GM21515 (cell line): ENCODE data around the gene SPATS2L.

Source experiments
- ATAC-seq: cut with Tn5 transposase; IDR thresholded peaks from one replicate; pipeline ENCODE4 v1.9.1; 2021; ENCODE audit not compliant: unreplicated experiment

SPATS2L gene

GRCh38 chr2:200431996-200432705 lies 125.7 kb downstream of the SPATS2L start:
- ATAC-seq, result no peak

- no peak for ATAC-seq
Measured at GRCh38 chr2:200435379-200435778, 128.9 kb downstream of the SPATS2L start.

GRCh38 chr2:200438251-200438650 lies 131.8 kb downstream of the SPATS2L start:
- ATAC-seq, result no peak

GRCh38 chr2:200438846-200439245 lies 132.4 kb downstream of the SPATS2L start:
- ATAC-seq, result no peak

- ATAC-seq, result no peak
Measured at GRCh38 chr2:200439981-200440380, 133.5 kb downstream of the SPATS2L start.

- ATAC-seq, result no peak
Measured at GRCh38 chr2:200442471-200442870, 136.0 kb downstream of the SPATS2L start.

- ATAC-seq, result no peak
Measured at GRCh38 chr2:200443376-200443775, 136.9 kb downstream of the SPATS2L start.

GRCh38 chr2:200443916-200444315 lies 137.4 kb downstream of the SPATS2L start:
- ATAC-seq, result no peak

GRCh38 chr2:200444530-200444929 lies 138.0 kb downstream of the SPATS2L start:
- no peak for ATAC-seq

- ATAC-seq, result no peak
Measured at GRCh38 chr2:200445284-200445683, 138.8 kb downstream of the SPATS2L start.

- no peak for ATAC-seq
Measured at GRCh38 chr2:200446612-200447011, 140.1 kb downstream of the SPATS2L start.

GRCh38 chr2:200447139-200447855 lies 140.8 kb downstream of the SPATS2L start:
- no peak for ATAC-seq

GRCh38 chr2:200448455-200448854 lies 142.0 kb downstream of the SPATS2L start:
- no peak for ATAC-seq

- ATAC-seq, result no peak
Measured at GRCh38 chr2:200449149-200449548, 142.7 kb downstream of the SPATS2L start.

GRCh38 chr2:200450288-200450687 lies 143.8 kb downstream of the SPATS2L start:
- no peak for ATAC-seq

- ATAC-seq, result no peak
Measured at GRCh38 chr2:200451511-200451910, 145.0 kb downstream of the SPATS2L start.

- ATAC-seq, result no peak
Measured at GRCh38 chr2:200452377-200452776, 145.9 kb downstream of the SPATS2L start.

- no peak for ATAC-seq
Measured at GRCh38 chr2:200453142-200453852, 146.8 kb downstream of the SPATS2L start.

- ATAC-seq, result no peak
Measured at GRCh38 chr2:200453853-200454534, 147.5 kb downstream of the SPATS2L start.

GRCh38 chr2:200454927-200455801 lies 148.7 kb downstream of the SPATS2L start:
- ATAC-seq, result peak; percentile 60
